Ascending aorta (tissue), 2 donors: ENCODE measurements around the gene STIL. TPM values are rescaled to one million over a fixed set of nuclear protein-coding genes. Genes with fewer than 3 reads are reported as not detected.
A peak's percentile ranks its signal among the peaks of the same experiment; 100 is the strongest.

ENCODE experiments used
- DNase-seq, 2 donors: peaks; one replicate each; pipeline ENCODE4 v3.0.0-alpha.2; 2019; ENCODE audit warnings: low spot score in 2 of 2
- H3K27ac ChIP-seq, 2 donors: fragments of 200-600 bp; sonication (generic); one replicate each; pipeline ENCODE4 v1.5.1; 2016 to 2017; ENCODE audit warnings: mild to moderate bottlenecking in 1 of 2
- H3K27me3 ChIP-seq: fragments of 200-600 bp; sonication (generic); one replicate; pipeline ENCODE4 v1.5.1; 2017
- H3K36me3 ChIP-seq, 2 donors: fragments of 200-600 bp; sonication (generic); one replicate each; pipeline ENCODE4 v1.5.1; 2016
- H3K4me1 ChIP-seq, 2 donors: fragments of 200-600 bp; sonication (generic); one replicate each; pipeline ENCODE4 v1.5.1; 2016 to 2017; ENCODE audit warnings: mild to moderate bottlenecking in 1 of 2
- H3K4me3 ChIP-seq, 2 donors: fragments of 200-600 bp; sonication (generic); one replicate each; pipeline ENCODE4 v1.5.1; 2016 to 2017; ENCODE audit warnings: mild to moderate bottlenecking in 1 of 2
- H3K9me3 ChIP-seq, 2 donors: fragments of 200-600 bp; sonication (generic); one replicate each; pipeline ENCODE4 v1.5.1; 2016
- CTCF ChIP-seq, 3 experiments: fragments of 200-600 bp in 2 of 3; fragments of 450-650 bp in 1 of 3; sonication (generic) in 2 of 3; IDR thresholded peaks; one replicate each; pipeline ENCODE4 v1.5.1; 2016 to 2019; ENCODE audit warnings: antibody characterized with exemption in 3 of 3, mild to moderate bottlenecking in 1 of 3, moderate library complexity in 1 of 3
- intact Hi-C: fragments of 100-400 bp; cut with DNase I; formaldehyde crosslinking; loops from one replicate; pipeline ENCODE4 v1.15.1; 2023
- total RNA-seq: library from RNA; depleted of rRNA; stranded (reverse); fragments of >200 nt; gene quantifications from one replicate; pipeline ENCODE4 v1.1.0, GENCODE V29; 2016

STIL gene
- total RNA-seq, 1 donor from 2014 or later = 0.11 TPM

DNA sequence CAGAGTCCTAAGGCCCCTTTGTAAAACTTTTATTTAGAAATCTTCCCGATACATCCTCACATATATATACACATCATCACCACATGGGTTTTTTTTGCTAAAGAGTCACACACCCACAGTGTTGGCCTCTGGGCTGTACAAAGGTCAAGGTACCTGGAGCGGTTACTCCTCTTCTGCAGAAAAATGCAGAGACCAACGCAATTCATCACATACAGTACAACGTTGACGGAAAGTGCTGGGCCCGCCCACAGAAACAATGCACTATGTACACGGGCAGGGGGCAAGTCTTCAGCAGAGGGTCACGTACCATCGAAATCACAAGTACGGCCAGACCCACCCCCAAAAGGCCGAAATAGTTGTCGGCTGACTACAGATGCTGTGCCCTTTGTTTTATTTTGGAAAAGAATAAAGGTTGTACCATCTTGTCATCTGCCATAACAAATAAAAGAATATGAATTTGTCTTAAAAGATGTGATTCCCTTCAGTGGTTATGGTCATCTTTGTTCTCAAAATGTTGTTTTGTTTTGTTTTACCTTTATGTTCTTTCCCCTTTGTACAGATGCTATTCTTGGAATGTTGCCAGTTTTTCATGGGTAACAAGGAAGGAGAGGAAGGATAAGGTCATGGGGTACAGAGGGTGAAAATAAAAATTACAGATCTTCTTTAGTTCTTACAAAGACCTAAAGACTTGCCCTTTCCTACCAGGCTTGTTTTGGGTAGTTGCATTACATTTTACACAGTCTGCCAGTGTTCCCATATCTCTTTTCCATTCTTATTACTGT lies 97.5 kb downstream of the STIL start:
- H3K27ac ChIP-seq = no peak overlapping the region
- no peaks in the 10 kb centered on the region for H3K4me1 ChIP-seq
- H3K9me3 ChIP-seq = no peaks in the 10 kb centered on the region
- intact Hi-C loops = no loop called here
- peak in 1 of 2 donors; percentile 53 for DNase-seq
- TF ChIP-seq CTCF (IDR thresholded peaks at IDR 0.05) = no peak
- H3K4me3 ChIP-seq = no peak overlapping the region
- H3K27me3 ChIP-seq = no peaks in the 10 kb centered on the region
- H3K36me3 ChIP-seq = no peaks in the 10 kb centered on the region

- no peaks in the 10 kb centered on the region for H3K27me3 ChIP-seq
- no peak for TF ChIP-seq CTCF (IDR thresholded peaks at IDR 0.05)
- no peak overlapping the region for H3K4me3 ChIP-seq
- no peaks in the 10 kb centered on the region for H3K9me3 ChIP-seq
- peak in 1 of 2 donors; percentile 43 for DNase-seq
- H3K27ac ChIP-seq = no peak overlapping the region
- intact Hi-C loops = no loop called here
- no peaks in the 10 kb centered on the region for H3K4me1 ChIP-seq
- H3K36me3 ChIP-seq = no peaks in the 10 kb centered on the region
These were observed 98.2 kb downstream of the STIL start for GRCh38 chr1:47215713-47216112.

DNA sequence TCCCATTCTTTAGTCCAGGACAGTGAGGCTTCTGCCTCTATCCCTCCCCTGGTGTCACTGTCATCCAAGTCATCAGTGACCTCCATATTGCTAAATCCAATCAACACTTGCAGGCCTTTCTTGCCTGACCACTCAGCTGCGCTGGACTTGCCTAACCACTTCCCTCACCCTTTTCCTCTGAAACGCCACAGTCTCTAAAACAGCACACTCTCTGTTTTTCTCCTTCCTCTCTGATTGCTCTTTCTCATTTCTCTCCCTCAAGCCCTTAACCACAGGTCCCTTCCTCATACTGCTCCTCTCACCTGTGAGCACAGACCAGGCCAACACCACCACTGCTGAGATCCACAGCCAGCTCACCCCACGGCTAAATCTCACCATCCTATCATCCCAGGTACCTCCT lies 99.4 kb downstream of the STIL start:
- no peak for TF ChIP-seq CTCF (IDR thresholded peaks at IDR 0.05)
- peak in 1 of 2 donors; percentile 59 for DNase-seq
- Histone ChIP-seq H3K9me3 (no peaks in the 10 kb centered on the region), H3K4me1 (no peaks in the 10 kb centered on the region), H3K27me3 (no peaks in the 10 kb centered on the region), H3K27ac (no peak overlapping the region), H3K4me3 (no peak overlapping the region), H3K36me3 (no peaks in the 10 kb centered on the region)
- intact Hi-C loops = no loop called here

DNA sequence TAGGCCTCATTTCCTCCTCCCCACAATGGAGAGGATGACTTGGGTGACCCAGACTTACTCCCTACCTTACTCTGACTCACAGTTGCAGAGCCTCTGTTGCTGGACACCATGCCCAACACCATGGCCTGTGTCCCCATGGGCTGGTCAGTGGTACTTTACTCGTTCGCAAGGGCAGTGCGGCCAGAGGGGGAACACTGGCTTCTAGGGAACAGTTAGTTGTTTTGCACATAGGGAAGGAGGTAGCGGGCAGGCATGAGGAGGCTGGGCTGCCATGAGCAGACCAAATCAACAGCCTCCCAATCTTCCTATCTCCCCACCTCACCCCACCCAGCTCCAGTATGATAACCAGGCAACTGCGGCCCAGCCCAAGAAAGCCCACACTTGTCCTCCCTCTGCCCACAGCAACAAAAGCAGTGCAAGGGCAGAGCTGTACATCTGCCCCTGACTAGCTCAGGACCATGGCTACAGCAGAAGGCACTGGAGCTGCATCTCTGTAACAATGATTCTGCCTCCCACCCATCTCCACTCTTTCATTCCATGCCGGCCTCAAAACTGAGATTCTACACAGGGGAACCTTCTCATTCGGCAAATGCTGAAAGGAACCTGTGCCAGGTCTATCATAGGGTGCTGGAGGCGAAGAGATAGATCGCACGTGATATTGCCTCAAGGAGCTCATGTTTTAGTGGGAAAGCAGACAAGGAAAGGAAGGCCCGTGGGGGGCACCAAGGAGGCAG lies 100.5 kb downstream of the STIL start:
- Histone ChIP-seq H3K27me3 (no peaks in the 10 kb centered on the region), H3K4me3 (no peak overlapping the region), H3K36me3 (no peaks in the 10 kb centered on the region), H3K27ac (no peak overlapping the region), H3K9me3 (no peaks in the 10 kb centered on the region), H3K4me1 (no peaks in the 10 kb centered on the region)
- peak in 1 of 2 donors; percentile 43 for DNase-seq
- TF ChIP-seq CTCF (IDR thresholded peaks at IDR 0.05) = no peak
- intact Hi-C loops = no loop called here

GRCh38 chr1:47212636-47213229 lies 101.2 kb downstream of the STIL start:
- no peaks in the 10 kb centered on the region for H3K27me3 ChIP-seq
- H3K27ac ChIP-seq = no peak overlapping the region
- no peaks in the 10 kb centered on the region for H3K4me1 ChIP-seq
- TF ChIP-seq CTCF (IDR thresholded peaks at IDR 0.05) = no peak
- no peaks in the 10 kb centered on the region for H3K9me3 ChIP-seq
- no peak overlapping the region for H3K4me3 ChIP-seq
- intact Hi-C loops = no loop called here
- peak in 1 of 2 donors; percentile 59 for DNase-seq
- H3K36me3 ChIP-seq = no peaks in the 10 kb centered on the region
